ENCODE data around the gene HOXD11. TPM values are rescaled to one million over a fixed set of nuclear protein-coding genes. Genes with fewer than 3 reads are reported as not detected.

Gene HOXD11
- total RNA-seq, 4 donors from 2014 or later: 0.24 TPM; not detected in 3

GRCh38 chr2:176114120-176114929 is 7.2 kb downstream of the HOXD11 start:
- intact Hi-C loops (cut with DNase I; ENCODE audit: low total_unique reads): loop anchor here (5.0 kb wide), 1 partner anchor 37 kb away; no protein-coding TSS in a partner anchor
- no peak for DNase-seq
- H3K27me3 ChIP-seq: peaks cover 97 to 100% (median 100%) of the 10 kb centered on the region in 3 donors
- TF ChIP-seq POLR2A (IDR thresholded peaks at IDR 0.05): no peak
- no peak for TF ChIP-seq CTCF (IDR thresholded peaks at IDR 0.05 in 4 of 5, conservative IDR thresholded peaks at IDR 0.05 in 1 of 5)
- no peak overlapping the region for H3K27ac ChIP-seq
- ATAC-seq: no peak
- H3K4me1 ChIP-seq: peaks cover 6 to 16% of the 10 kb centered on the region in 2 donors
- in situ Hi-C loops (cut with MboI; ENCODE audit: low sequenced_read_pairs in 4 of 4): loop anchor here in 2 of 4 donors (25.0 kb wide), 1 partner anchor 698 kb away; no protein-coding TSS in a partner anchor
- H3K36me3 ChIP-seq: no peaks in the 10 kb centered on the region
- H3K9me3 ChIP-seq: no peaks in the 10 kb centered on the region
- H3K4me3 ChIP-seq: no peak overlapping the region

GRCh38 chr2:176114930-176115625 is 8.0 kb downstream of the HOXD11 start:
- Histone ChIP-seq H3K4me3 (no peak overlapping the region), H3K4me1 (peaks cover 6 to 16% of the 10 kb centered on the region in 2 donors), H3K36me3 (no peaks in the 10 kb centered on the region), H3K27me3 (peaks cover 95 to 100% (median 100%) of the 10 kb centered on the region in 3 donors), H3K9me3 (no peaks in the 10 kb centered on the region), H3K27ac (no peak overlapping the region)
- TF ChIP-seq CTCF (IDR thresholded peaks at IDR 0.05 in 4 of 5, conservative IDR thresholded peaks at IDR 0.05 in 1 of 5) (no peak), POLR2A (IDR thresholded peaks at IDR 0.05) (no peak)
- ATAC-seq (no peak), DNase-seq (no peak)
- in situ Hi-C loops (cut with MboI; ENCODE audit: low sequenced_read_pairs in 4 of 4) (loop anchor here in 2 of 4 donors (25.0 kb wide), 1 partner anchor 697 kb away; no protein-coding TSS in a partner anchor), intact Hi-C loops (cut with DNase I; ENCODE audit: low total_unique reads) (loop anchor here (5.0 kb wide), 1 partner anchor 38 kb away; no protein-coding TSS in a partner anchor)

GRCh38 chr2:176115883-176116813 is 9.1 kb downstream of the HOXD11 start, which contains the start of gene HOXD10:
TSS of gene HOXD10 (plus strand) at chr2:176116778. CDS start at chr2:176116834, 56 bp downstream.
- TF ChIP-seq CTCF (IDR thresholded peaks at IDR 0.05 in 4 of 5, conservative IDR thresholded peaks at IDR 0.05 in 1 of 5): peak in 4 of 5 experiments; percentile 23 to 49 (median 30)
- TF ChIP-seq POLR2A (IDR thresholded peaks at IDR 0.05): no peak

More at GRCh38 chr2:176115883-176116813, 9.1 kb downstream of the HOXD11 start, which contains the start of gene HOXD10:
- DNase-seq: peak in 1 of 2 donors; percentile 43
- H3K9me3 ChIP-seq: no peaks in the 10 kb centered on the region
- intact Hi-C loops (cut with DNase I; ENCODE audit: low total_unique reads): no loop called here
- in situ Hi-C loops (cut with MboI; ENCODE audit: low sequenced_read_pairs in 4 of 4): loop anchor here in 2 of 4 donors (25.0 kb wide), 1 partner anchor 696 kb away; no protein-coding TSS in a partner anchor
- peak within 1 kb of the TSS; percentile 18 to 35 (median 30) for H3K4me3 ChIP-seq
- ATAC-seq: peak; percentile 70 to 79
- H3K27me3 ChIP-seq: peaks cover 95 to 100% (median 100%) of the 10 kb centered on the region in 3 donors
- peaks cover 6 to 15% of the 10 kb centered on the region in 2 donors for H3K4me1 ChIP-seq
- H3K27ac ChIP-seq: peak within 1 kb of the TSS in 3 of 4 donors; percentile 3 to 12 (median 12)
- H3K36me3 ChIP-seq: no peaks in the 10 kb centered on the region

Measured in gastrocnemius medialis (tissue), 4 donors.